SHP77 (cell line): ENCODE data around the gene NOL6.
"Not testable (repeated sequence)": the region's sequence is repeated elsewhere in the genome, so short reads cannot be mapped to it uniquely, and the experiment has no call there.

Source experiments
- DNase-seq, 2 experiments: peaks; one replicate each; lab custom pipeline; 2025; lab: John Stamatoyannopoulos, UW

The NOL6 gene

DNA sequence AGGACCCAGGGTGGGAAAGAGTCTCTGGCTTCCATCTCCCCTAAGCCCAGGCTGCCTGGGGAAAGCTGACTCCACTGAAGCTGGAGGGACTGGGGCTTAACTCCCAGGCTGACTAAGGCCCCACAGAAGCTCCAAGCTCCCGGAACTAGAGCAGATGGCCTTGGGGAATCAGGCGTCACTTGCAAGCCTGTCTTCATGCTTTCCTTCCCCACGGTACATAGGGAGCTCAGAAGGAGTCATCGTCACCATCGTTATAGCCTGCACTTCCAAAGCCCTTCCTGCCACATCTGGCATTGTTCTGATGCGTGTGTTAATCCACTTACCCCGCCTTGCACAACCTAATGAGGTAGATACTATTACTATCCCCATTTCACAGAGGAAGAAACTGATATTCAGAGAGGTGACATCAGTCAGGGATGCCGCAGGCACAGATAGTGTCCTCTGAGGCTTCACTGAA is 37.9 kb downstream of the NOL6 start:
- DNase-seq, result no peak

DNA sequence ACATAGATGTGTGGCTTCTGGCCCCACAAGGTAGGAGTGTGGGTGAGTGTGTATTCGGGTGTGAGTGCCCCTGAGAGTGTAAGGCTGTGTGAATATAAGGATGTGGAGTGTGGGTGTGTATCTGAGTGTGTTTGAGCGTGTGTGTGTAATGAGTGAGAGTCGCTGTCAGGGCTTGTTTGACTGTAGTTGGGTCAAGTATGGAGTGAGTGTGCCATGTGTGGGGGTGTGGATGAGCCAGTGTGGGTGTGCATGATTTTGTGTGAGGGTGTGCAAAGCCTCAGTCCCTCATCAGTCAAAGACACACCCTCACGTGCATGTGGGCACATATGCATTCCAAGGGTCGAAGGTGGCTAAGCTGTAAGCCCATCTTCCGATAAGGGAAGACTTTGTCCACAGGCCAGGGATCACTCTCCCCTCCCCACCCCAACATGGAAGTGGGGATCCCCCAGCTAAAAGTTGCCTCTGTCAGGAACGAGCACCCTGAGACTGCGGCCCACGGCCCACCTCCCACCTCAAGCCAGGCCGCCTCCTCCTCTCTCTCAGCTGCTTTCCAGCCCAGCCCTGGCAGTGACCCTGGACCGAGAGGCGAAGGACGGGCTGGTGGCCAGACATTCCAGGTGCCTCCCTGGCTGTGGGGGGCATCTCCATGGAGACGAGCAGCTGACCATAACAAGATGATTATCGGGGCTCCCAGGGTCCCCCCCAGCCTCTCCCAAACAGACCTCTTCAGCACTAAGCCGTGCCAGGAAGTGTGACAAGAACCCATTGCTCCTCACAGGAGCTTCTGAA is 39.2 kb downstream of the NOL6 start:
- no peak for DNase-seq

DNA sequence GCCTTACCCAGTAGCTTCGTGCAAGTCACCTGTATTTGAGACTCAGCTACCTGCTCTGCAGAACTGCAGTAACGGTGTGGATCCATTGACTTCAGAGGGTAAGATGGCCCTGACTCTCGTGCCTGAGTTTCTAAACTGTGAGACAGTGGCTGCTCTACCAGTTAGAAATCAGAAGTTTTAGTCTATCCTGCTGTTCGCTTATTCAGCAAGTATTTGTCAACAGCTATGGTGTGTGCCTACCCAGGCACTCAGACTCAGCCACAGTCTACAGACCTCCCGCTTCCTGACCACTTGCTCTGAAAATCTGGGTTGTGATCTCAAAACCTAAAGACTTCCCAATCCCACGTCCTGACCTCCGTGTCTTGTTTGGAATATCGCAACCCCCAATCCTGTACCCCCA is 39.9 kb downstream of the NOL6 start:
- DNase-seq, result no peak

DNA sequence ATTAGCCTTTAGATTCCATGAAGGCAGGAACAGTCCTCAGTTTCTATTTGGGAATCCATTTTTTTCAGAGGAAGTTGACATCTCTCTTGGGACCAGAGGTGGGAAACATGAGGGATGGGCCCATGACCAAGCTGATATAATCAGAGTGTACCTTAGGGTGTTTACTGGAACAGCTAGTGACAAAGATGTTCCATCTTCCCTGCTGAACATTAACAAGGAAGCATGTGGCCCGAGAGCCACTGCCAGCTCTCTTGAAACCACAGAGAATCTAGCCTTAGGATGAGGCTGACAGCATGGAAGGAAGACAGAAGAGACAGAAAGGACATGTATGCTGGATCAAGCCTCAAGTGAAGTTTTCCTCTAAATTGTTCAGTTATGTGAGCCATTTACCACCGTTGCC is 42.3 kb downstream of the NOL6 start:
- DNase-seq, result no peak

DNA sequence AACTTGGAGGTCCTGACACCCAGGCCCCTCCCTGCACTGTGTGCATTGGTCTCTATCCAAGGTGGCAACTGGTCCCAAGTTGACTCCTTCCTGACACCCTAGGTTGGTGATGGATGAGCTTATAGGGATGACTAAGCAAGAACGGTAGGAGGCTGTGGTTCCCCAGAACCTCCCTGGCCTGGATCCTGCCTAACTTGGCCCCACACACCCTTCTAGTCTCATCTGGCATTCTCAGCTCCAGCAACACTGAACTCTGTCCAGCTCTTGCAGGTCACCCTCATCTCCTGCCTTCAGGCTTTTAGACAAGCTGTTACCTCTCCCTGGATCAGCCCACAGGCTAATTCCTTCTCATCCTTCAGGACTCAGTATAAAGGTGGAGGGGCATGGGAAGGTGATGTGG is 42.8 kb downstream of the NOL6 start:
- no peak for DNase-seq

DNA sequence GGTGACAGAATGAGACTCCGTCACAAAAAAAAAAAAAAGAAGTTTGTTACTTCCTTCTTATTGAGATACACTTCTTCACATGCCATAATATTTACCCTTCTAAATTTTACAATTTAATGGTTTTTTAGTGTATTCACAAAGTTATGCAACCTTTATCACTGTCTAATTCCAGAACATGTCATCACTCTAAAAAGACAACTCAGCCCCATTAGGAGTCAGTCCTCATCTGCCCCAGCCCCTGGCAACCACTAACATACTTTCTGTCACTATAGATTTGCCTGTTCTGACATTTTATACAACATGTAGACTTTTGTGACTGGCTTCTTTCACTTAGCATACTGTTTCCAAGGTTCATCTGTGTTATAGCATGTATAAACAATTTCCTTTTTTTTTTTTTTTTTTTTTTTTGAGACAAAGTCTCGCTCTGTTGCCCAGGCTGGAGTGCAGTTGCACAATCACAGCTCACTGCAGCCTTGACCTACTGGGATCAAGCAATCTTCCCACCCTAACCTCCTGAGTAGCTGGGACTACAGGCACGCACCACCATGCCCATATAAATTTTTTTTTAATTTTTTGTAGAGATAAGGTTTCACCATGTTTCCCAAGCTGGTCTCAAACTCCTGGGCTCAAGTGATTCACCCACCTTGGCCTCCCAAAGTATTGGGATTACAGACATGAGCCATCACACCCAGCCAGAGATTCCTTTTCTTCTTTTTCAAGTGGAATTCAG is 44.3 kb downstream of the NOL6 start:
- no peak for DNase-seq

DNA sequence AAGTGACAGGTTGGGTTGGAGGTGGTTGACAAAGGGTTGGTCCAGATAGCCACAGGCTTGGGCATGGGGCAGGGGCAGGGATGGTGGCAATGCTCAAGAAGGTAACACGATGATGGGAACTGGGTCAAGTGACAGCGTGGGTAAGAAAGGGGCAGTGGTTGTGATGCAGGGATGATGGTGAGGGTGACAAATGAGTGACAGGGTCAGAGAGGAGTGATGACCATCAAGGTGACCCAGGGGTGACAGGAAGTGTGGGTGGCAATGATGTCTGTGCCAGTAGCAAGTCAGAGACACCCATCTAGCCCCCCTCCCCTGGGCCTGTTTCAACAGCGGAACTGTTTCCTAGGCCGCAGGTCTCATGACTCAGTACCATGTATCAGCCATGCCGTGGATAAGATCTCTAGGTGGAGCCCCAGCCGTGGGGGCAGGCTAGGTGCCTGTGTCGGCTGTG is 46.9 kb downstream of the NOL6 start:
- DNase-seq, result no peak

DNA sequence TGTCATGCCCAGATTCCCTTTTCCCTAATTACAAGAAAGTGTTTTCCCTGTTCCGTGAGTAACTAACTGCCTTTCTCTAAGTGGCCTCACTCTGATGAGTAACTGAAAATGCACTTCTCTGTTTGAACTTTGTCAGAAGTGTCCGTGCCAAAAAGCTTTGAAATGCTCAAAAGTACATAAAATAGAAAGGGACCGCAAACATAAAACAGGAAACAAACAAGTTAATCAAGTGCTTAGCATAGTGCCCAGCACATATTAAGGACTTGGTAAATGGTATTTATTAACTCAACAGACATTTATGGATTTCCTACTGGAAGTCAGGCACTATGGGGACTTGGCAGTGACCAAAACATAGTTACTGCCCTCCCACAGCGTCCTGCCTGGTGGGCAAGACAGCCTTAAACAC is 48.6 kb downstream of the NOL6 start:
- no peak for DNase-seq

DNA sequence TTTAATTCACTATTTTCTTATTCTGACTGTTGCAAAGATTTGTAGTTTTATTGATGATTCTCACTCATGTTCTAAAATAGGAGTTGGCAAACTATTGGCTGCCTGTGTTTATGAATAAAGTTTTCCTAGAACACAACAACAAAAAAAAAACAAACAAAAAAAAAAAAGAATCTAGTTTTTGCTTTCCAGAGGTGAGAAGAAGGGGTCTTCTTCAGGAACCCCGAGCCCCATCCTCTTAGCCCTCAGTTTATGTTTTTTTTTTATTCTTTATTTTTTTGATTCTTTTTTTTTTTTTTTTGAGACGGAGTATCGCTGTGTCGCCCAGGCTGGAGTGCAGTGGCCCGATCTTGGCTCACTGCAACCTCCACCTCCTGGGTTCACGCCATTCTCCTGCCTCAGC is 49.2 kb downstream of the NOL6 start:
- DNase-seq, result not testable (repeated sequence)

DNA sequence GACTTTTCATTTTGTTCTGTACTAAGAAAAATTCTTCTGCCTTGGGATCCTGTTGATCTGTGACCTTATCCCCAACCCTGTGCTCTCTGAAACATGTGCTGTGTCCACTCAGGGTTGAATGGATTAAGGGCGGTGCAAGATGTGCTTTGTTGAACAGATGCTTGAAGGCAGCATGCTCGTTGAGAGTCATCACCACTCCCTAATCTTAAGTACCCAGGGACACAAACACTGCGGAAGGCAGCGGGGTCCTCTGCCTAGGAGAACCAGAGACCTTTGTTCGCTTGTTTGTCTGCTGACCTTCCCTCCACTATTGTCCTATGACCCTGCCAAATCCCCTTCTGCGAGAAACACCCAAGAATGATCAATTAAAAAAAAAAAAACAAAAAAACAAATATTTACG is 49.7 kb downstream of the NOL6 start:
- not testable (repeated sequence) for DNase-seq

DNA sequence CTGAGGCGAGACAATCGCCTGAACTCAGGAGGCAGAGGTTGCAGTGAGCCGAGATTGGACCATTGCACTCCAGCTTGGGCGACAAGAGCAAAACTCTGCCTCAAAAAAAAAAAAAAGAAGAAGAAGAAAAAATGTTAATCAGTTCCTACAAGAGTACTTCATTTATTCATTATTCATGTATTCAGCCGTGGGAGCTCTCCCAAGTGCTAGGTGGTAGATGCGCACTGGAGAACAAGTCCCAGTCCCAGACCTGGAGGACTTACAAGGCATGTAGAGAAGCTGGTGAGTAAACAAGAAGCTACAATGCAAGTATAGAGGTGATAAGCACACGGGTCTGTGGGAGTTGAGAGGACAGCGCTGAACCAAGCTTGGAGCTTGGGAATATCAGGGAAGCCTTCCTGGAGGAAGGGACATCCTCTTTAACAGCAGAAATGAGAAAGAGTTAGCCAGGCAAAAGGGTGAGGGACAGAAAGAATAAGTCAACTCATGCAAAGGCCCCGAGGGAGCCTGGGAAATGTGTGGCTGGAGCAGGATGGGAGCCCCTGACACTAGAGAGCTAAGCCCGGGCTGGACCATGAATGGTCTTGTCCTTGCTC is 53.9 kb downstream of the NOL6 start:
- no peak for DNase-seq

DNA sequence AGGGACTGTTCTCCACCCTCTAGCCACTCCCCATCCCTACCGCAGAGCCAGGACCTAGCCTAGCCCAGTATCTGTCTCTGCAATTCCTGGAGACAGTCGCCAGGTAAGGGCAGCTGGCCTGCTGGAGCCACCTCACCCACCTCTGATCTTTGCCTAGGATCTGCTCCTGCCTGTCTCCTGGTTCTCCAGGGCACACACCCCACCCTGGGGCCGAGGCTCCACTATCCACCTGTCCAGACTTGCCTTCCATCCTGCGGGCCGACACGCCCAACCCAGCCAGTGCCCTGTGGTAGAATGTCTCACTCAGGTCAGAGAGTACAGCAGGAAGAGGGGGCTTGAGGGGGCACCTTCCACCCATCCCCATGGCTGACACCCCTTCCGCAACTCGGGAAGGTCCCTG is 55.6 kb downstream of the NOL6 start:
- DNase-seq, result no peak

DNA sequence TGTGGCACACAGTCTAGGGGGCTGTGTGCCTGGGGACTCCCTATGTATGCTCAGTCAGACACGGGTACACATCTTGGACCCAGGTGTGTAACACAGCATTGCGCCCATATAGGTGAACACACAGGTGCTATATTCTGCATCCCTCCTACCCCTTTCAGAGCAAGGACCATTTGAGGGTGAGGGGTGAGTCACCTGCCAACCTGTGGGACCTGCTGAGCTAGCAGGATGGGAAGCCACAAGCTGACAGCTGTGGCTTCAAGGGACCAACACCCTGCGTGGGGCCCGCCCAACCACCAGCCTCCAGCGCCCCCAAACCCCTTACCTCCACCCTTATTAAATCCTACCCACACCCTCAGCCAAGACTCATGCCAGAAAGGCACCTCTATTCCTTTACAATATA is 56.7 kb downstream of the NOL6 start:
- no peak for DNase-seq

DNA sequence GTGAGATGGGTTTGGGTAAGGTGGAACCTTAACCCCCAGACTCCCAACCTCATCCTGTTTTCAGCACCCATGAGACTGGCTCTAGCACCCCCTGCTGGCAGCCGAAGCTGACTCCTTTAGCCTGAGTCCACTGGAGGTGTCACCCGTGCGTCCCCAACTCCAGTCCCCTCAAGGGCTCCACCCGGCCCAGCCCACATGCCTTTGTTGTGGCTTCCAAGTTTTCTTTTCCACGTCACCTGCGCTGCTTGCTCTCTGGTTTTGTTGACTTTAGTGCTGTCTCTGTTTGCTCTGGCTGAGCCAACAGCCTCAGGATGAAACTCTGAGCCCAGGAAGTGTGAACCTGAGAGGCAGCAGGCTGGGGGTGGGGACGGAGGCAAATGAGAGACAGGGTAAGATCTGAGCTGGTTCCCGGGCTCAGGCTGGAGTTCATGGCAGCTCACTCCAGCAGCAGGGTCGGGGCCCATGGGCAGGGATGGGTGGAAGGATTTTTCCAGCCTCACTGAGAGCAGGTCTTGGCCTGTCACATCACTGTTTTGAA is 58.2 kb downstream of the NOL6 start:
- peak; percentile 69 to 75 for DNase-seq

DNA sequence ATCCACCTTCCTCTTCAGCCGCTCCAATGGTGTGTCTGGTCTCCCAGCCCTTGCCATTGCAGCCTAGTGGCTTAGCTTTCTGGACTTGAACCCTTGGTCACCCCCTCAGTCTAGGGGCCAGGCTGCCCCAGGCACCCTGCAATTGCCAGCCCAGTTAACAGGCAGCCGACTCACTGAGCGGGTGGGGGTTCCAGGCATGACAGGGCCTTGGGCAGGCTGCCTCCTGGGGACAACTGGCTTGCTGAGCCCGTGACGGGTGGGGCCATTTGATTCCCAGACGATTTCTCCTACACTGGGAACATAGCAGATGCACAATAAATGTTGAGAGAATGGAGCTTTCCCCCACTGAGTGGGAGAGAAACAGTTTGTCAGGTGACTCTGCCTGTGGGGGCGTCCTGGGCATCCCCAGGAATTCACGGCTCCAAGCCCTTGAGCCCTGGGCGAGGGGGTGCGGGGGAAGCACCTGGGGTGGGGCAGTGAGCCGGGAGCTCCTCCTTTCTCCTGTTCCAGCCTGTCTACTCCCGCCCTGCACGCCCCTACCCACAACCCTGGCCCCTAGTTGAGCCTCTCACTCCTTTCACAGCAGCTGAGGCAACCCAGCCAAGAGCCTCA is 58.7 kb downstream of the NOL6 start:
- no peak for DNase-seq

DNA sequence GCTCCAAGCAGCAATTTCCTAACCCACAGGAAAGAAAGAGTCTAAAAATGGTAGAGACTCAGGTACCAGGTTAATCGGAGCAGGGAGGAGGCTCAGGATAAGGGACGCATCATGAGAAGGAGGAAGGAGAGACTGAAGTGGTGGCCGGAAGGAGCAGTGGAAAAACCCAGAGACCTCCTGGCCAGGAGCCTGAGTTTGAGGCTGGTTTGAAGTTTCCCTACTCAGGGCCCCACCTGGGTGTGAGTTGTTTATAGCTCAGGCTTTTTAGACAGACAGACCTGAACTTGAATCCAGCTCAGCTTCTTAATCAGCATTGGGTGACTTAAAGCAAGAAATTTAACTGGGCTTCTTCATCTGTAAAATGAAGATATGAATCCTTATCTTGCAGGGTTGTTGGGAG is 59.5 kb downstream of the NOL6 start:
- no peak for DNase-seq
